PC-9 (cell line): ENCODE measurements around the gene LRP11.

Experiments used
- CTCF ChIP-seq: fragments of 200-600 bp; sonication (generic); conservative IDR thresholded peaks from 2 replicates; pipeline ENCODE4 v1.6.1; 2017; ENCODE audit warnings: mixed run types, antibody characterized with exemption, mild to moderate bottlenecking, moderate library complexity
- EZH2 ChIP-seq: fragments of 200-600 bp; sonication (generic); IDR thresholded peaks from 2 replicates; pipeline ENCODE4 v1.8.0; 2017; ENCODE audit warnings: antibody characterized with exemption, low read depth

GRCh38 chr6:149843051-149843633 is 21.0 kb downstream of the LRP11 start:
- no peak for TF ChIP-seq CTCF
- TF ChIP-seq EZH2 = no peak
